K562 (cell line): ENCODE results near the gene ST8SIA4. TPM values are rescaled to one million over a fixed set of nuclear protein-coding genes. Genes with fewer than 3 reads are reported as not detected.

Experiments
- ATAC-seq: fragments of 200-7000 bp; cut with Tn5 transposase; 3 replicates; pipeline ENCODE4 v1.9.1; 2020; ENCODE audit warnings: moderate library complexity
- BruUV-seq: library from RNA; stranded (reverse); fragments of 400-500 nt; replicated peaks from 2 replicates; lab custom pipeline; 2021; lab: Mats Ljungman, UMichigan
- CTCF ChIA-PET: fragments of 300-600 bp; formaldehyde crosslinking; extraction: SDS; loops from one replicate; lab custom pipeline; 2021; ENCODE audit warnings: low intra/inter-chr PET ratio; lab: Yijun Ruan, JAX
- POLR2A ChIA-PET: fragments of 300-600, 350-650 bp; sonication (Branson Sonifier 250); formaldehyde crosslinking; extraction: SDS; loops from one replicate; lab custom pipeline; 2021; ENCODE audit warnings: antibody characterized with exemption, inconsistent platforms; lab: Yijun Ruan, JAX
- DNase-seq, 4 experiments: peaks; one replicate each; pipeline versions ENCODE4 v3.0.0 to v3.0.0-alpha.2; 2011 to 2018; ENCODE audit warnings: low spot score in 3 of 4, mixed read lengths in 3 of 4; ENCODE audit errors: extremely low read depth in 1 of 4
- FAIRE-seq: peaks from 2 replicates; lab custom pipeline; 2011; peaks lifted over from hg19 to GRCh38; lab: Jason Lieb, UNC
- H2AFZ ChIP-seq: 2 replicates; pipeline ENCODE4 v1.6.0; 2011; ENCODE audit warnings: low read depth, low read length, control low read depth, inconsistent platforms
- H3K27ac ChIP-seq: fragments of 200-600 bp; 3 replicates; pipeline ENCODE4 v1.8.0; 2011; ENCODE audit warnings: low read depth, mild to moderate bottlenecking, control low read depth, inconsistent platforms, low read length, moderate library complexity, mixed read lengths; ENCODE audit errors: extremely low read depth
- H3K27me3 ChIP-seq, 2 experiments: fragments of 300-600 bp in 1 of 2; 2 replicates in 1 of 2; 3 replicates in 1 of 2; pipeline versions ENCODE4 v1.6.0 to v1.8.0; 2011; ENCODE audit warnings: inconsistent platforms in 2 of 2, low read length in 2 of 2, mild to moderate bottlenecking in 1 of 2, mixed read lengths in 1 of 2, moderate library complexity in 1 of 2; ENCODE audit not compliant: control insufficient read depth in 2 of 2, insufficient read depth in 2 of 2
- H3K36me3 ChIP-seq: fragments of 300-600 bp; 3 replicates; pipeline ENCODE4 v1.8.0; 2011; ENCODE audit warnings: mild to moderate bottlenecking, low read length, inconsistent platforms; ENCODE audit not compliant: control insufficient read depth, insufficient read depth
- H3K4me1 ChIP-seq, 2 experiments: fragments of 200-600 bp in 1 of 2; replicated peaks in 1 of 2; 2 replicates in 1 of 2; 3 replicates in 1 of 2; pipeline versions ENCODE4 v1.5.1 to v1.8.0; 2011; ENCODE audit warnings: inconsistent platforms in 2 of 2, low read length in 2 of 2, mild to moderate bottlenecking in 1 of 2, mixed read lengths in 1 of 2, moderate library complexity in 1 of 2; ENCODE audit not compliant: control insufficient read depth in 2 of 2, insufficient read depth in 2 of 2
- H3K4me2 ChIP-seq: 2 replicates; pipeline ENCODE4 v1.6.1; 2011; ENCODE audit warnings: low read length, control low read depth, inconsistent platforms, mixed read lengths; ENCODE audit not compliant: insufficient read depth
- H3K4me3 ChIP-seq: fragments of 200-600 bp; sonication (generic), shearing (Covaris generic); 2 replicates; pipeline ENCODE4 v1.5.1; 2016; ENCODE audit warnings: control low read depth, inconsistent platforms
- H3K79me2 ChIP-seq: fragments of 200-600 bp; 3 replicates; pipeline ENCODE4 v1.8.0; 2011; ENCODE audit warnings: low read length, inconsistent platforms; ENCODE audit not compliant: control insufficient read depth, insufficient read depth
- H3K9ac ChIP-seq, 2 experiments: 2 replicates each; pipeline versions ENCODE4 v1.6.0 to v1.6.1; 2011; ENCODE audit warnings: low read depth in 2 of 2, low read length in 2 of 2, control low read depth in 1 of 2, inconsistent platforms in 1 of 2, mild to moderate bottlenecking in 1 of 2, mixed read lengths in 1 of 2; ENCODE audit not compliant: insufficient read depth in 1 of 2
- H3K9me1 ChIP-seq: one replicate; pipeline ENCODE4 v1.6.0; 2011; ENCODE audit warnings: inconsistent platforms, mild to moderate bottlenecking, low read length, moderate library complexity; ENCODE audit not compliant: control insufficient read depth, insufficient read depth
- H3K9me3 ChIP-seq: replicated peaks from 2 replicates; pipeline ENCODE4 v1.5.1; 2011; ENCODE audit warnings: low read depth, low read length, inconsistent platforms; ENCODE audit not compliant: control insufficient read depth, insufficient read depth
- H4K20me1 ChIP-seq: replicated peaks from 2 replicates; pipeline ENCODE4 v1.6.1; 2011; ENCODE audit warnings: low read length, inconsistent platforms, mixed read lengths; ENCODE audit not compliant: control insufficient read depth, insufficient read depth
- BCL6 ChIP-seq: fragments of 250-450 bp; sonication (Bioruptor Pico); IDR thresholded peaks from 2 replicates; pipeline ENCODE4 v1.4.0; 2020
- CBFA2T3 ChIP-seq: fragments of 450-650 bp; IDR thresholded peaks from 2 replicates; pipeline ENCODE4 v1.6.1; 2017
- MCM7 ChIP-seq, 2 experiments: fragments of 450-650 bp; IDR thresholded peaks; 2 replicates each; pipeline ENCODE4 v1.6.1; 2016 to 2018
- MYNN ChIP-seq, 2 experiments: sonication (generic); formaldehyde crosslinking in 1 of 2; IDR thresholded peaks; 2 replicates each; pipeline versions ENCODE4 v1.5.0 to v1.6.1; 2016 to 2020; ENCODE audit warnings: antibody characterized with exemption in 1 of 2, missing genetic modification reagents in 1 of 2
- NELFE ChIP-seq: IDR thresholded peaks from 2 replicates; pipeline ENCODE4 v1.6.1; 2011; ENCODE audit warnings: mild to moderate bottlenecking; ENCODE audit not compliant: insufficient read depth, insufficient read length
- TOE1 ChIP-seq, 2 experiments: fragments of 450-650 bp in 1 of 2; sonication (generic) in 1 of 2; formaldehyde crosslinking in 1 of 2; IDR thresholded peaks; 2 replicates each; pipeline versions ENCODE4 v1.7.1 to v1.8.0; 2016 to 2022; ENCODE audit warnings: borderline replicate concordance in 2 of 2, mild to moderate bottlenecking in 2 of 2, antibody characterized with exemption in 1 of 2, inconsistent platforms in 1 of 2, low read depth in 1 of 2, missing genetic modification reagents in 1 of 2, moderate library complexity in 1 of 2
- ZNF217 ChIP-seq: sonication (generic); formaldehyde crosslinking; IDR thresholded peaks from 2 replicates; pipeline ENCODE4 v1.8.0; 2022; ENCODE audit warnings: mild to moderate bottlenecking, missing genetic modification reagents
- ZNF316 ChIP-seq: fragments of 450-650 bp; IDR thresholded peaks from 2 replicates; pipeline ENCODE4 v1.6.1; 2016
- ZNF395 ChIP-seq: fragments of 200-800 bp; sonication (Bioruptor generic); IDR thresholded peaks from 2 replicates; pipeline ENCODE4 v1.6.1; 2017; ENCODE audit warnings: missing genetic modification characterization, missing compliant biosample characterization
- WGBS: fragments of 100-300 bp; shearing (Covaris generic); methylation state at CpG from one replicate; pipeline ENCODE4 v1.1.6; 2016; ENCODE audit warnings: low coverage, mixed read lengths; ENCODE audit not compliant: insufficient coverage; ENCODE audit errors: missing lambda C conversion rate; 5-methylcytosine and 5-hydroxymethylcytosine counted together
- in situ Hi-C: fragments of 300-500 bp; cut with MboI; formaldehyde crosslinking; loops from 4 replicates; pipeline ENCODE4 v1.15.0; 2018; ENCODE audit warnings: inconsistent platforms, mixed read lengths
- intact Hi-C: fragments of 100-400 bp; cut with micrococcal nuclease; formaldehyde crosslinking; loops from 2 replicates; pipeline ENCODE4 v1.14.2; 2022
- polyA plus RNA-seq, 8 experiments: library from polyadenylated mRNA; depleted of rRNA in 4 of 8; stranded (reverse) in 5 of 8; unstranded in 3 of 8; fragments of >200 nt; fragmentation: Nextera tagmentation in 2 of 8; fragmentation: Illumina TruSeq in 1 of 8; extraction: Ambion mirVana in 2 of 8; extraction: Trizol in 1 of 8; gene quantifications; 2 replicates each; pipeline versions ENCODE4 v1.2.1 to v1.2.3, GENCODE V29; 2011 to 2014; ENCODE audit warnings: inconsistent platforms in 1 of 8, missing spikeins in 1 of 8
- total RNA-seq, 7 experiments: library from RNA; depleted of rRNA in 6 of 7; stranded (reverse); fragments of >200 nt in 6 of 7; fragmentation: Illumina TruSeq in 2 of 7; extraction: Trizol in 2 of 7; gene quantifications; 2 replicates each; pipeline versions ENCODE4 v1.2.1 to v1.2.3, GENCODE V29; 2011 to 2021; ENCODE audit warnings: low replicate concordance in 1 of 7

ST8SIA4 gene
- total and polyA plus RNA-seq, 9 of the 15 experiments (the other 6 are each of a cell fraction or from before 2014, with no cell fraction given) = 0.22 to 2.0 (median 0.54) TPM

DNA sequence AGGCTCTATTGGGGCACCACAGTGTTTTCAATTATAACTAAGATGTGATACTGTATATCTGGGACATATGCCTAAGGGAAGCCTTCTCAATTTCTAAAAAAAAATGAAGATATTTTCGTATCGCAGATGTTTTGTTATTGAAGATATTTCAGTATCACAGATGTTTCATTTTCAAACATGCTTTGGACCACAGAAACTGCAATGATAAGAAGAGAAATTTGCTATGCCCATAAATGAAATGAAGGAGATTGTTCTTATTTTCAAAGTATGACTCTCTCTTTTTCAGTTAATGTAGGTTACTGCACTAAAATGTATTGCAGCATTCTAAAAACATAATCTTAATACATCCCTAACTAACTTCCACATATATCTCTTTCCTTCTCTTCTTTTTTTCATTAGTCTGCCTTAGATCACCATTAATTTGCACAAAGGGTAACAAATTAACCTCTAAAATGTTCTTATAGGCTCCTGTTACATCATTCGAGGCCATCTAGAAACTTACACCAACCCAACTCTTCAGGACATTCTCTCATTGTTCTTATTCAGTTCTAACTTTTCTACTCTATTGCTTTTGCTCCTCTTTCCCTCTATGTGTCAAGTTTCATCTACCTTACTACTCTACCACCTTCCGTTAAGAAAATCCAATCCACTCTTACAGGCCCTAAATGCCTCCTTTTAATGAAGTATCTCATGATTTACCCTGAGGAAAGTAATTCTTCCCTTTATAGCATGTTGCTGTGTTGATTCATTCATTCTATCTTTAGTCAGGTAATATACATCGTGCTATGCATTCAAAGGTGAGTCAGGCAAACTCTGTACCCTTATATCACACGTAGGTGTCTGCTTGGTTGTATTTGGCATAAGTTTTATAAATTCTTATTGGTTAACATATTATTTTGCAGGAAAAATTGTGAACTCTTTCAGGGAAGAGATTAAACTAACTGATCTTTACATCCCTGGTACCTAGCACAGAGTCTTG is 70.5 kb downstream of the ST8SIA4 start:
- H3K4me1 ChIP-seq = no peaks in the 10 kb centered on the region
- DNase-seq = no peak
- no peak overlapping the region for H3K27ac ChIP-seq
- POLR2A ChIA-PET = no interaction called here
- H3K4me3 ChIP-seq = no peak overlapping the region
- 11% methylated on average over 6 of the region's 6 CpGs for WGBS
- CTCF ChIA-PET = no interaction called here
- H3K79me2 ChIP-seq = no peaks in the 10 kb centered on the region
- H2AFZ ChIP-seq = no peak overlapping the region
- in situ Hi-C loops = no loop called here
- no peak overlapping the region for H3K4me2 ChIP-seq
- no TSS peak for BruUV-seq
- intact Hi-C loops = no loop called here
- FAIRE-seq = no peak
- H3K9me3 ChIP-seq = no peaks in the 10 kb centered on the region
- no peaks in the 10 kb centered on the region for H3K9me1 ChIP-seq
- TF ChIP-seq CBFA2T3 = no peak
- TF ChIP-seq ZNF395 (CRISPR knock-in tag) = no peak
- TF ChIP-seq BCL6 = no peak
- no peak for TF ChIP-seq NELFE
- TF ChIP-seq MYNN (IDR thresholded peaks at IDR 0.05) = no peak
- TF ChIP-seq MYNN (CRISPR knock-in tag; IDR thresholded peaks at IDR 0.05) = no peak
- TF ChIP-seq ZNF316 = no peak
- no peak for TF ChIP-seq ZNF217 (CRISPR knock-in tag)
- TF ChIP-seq TOE1 (IDR thresholded peaks at IDR 0.05; ENCODE audit: borderline replicate concordance) = no peak
- TF ChIP-seq TOE1 (CRISPR knock-in tag; IDR thresholded peaks at IDR 0.05; ENCODE audit: borderline replicate concordance, low read depth) = no peak
- TF ChIP-seq MCM7 (IDR thresholded peaks at IDR 0.05) = no peak
- ATAC-seq = no peak
- no peaks in the 10 kb centered on the region for H3K27me3 ChIP-seq
- no peaks in the 10 kb centered on the region for H3K36me3 ChIP-seq
- H3K9ac ChIP-seq = no peak overlapping the region
- no peaks in the 10 kb centered on the region for H4K20me1 ChIP-seq
